Caco-2 (cell line): ENCODE results near the gene DAB2IP. TPM values are rescaled to one million over a fixed set of nuclear protein-coding genes. Genes with fewer than 3 reads are reported as not detected.

ENCODE experiments used
- BruUV-seq: library from RNA; stranded (reverse); fragments of 400-500 nt; replicated peaks from 2 replicates; lab custom pipeline; 2021; lab: Mats Ljungman, UMichigan
- CTCF ChIA-PET: fragments of 300-600 bp; sonication (Branson Sonifier 250); formaldehyde crosslinking; loops from one replicate; lab custom pipeline; 2022; ENCODE audit warnings: antibody characterized with exemption; lab: Charles Lee
- POLR2A ChIA-PET: fragments of 300-600 bp; sonication (Branson Sonifier 250); formaldehyde crosslinking; loops from one replicate; lab custom pipeline; 2022; ENCODE audit warnings: antibody characterized with exemption; lab: Charles Lee
- DNase-seq, 2 experiments: peaks; one replicate each; pipeline versions ENCODE4 v3.0.0 to v3.0.0-alpha.2; 2020 to 2022
- H3K27me3 ChIP-seq: replicated peaks from 2 replicates; pipeline ENCODE4 v1.6.0; 2011; ENCODE audit warnings: low read length; ENCODE audit not compliant: control insufficient read depth, insufficient read depth
- H3K36me3 ChIP-seq: 2 replicates; pipeline ENCODE4 v1.5.1; 2011; ENCODE audit warnings: low read length; ENCODE audit not compliant: control insufficient read depth, insufficient read depth
- H3K4me1 ChIP-seq: fragments of 250-450 bp; sonication (Bioruptor Pico); 2 replicates; pipeline ENCODE4 v1.5.1; 2020; ENCODE audit warnings: mild to moderate bottlenecking
- H3K4me3 ChIP-seq: 2 replicates; pipeline ENCODE4 v1.5.1; 2011; ENCODE audit warnings: low read depth, mild to moderate bottlenecking, control low read depth, low read length
- H3K9me3 ChIP-seq: fragments of 250-450 bp; sonication (Bioruptor Pico); 2 replicates; pipeline ENCODE4 v1.5.1; 2020; ENCODE audit warnings: mild to moderate bottlenecking, moderate library complexity
- H3K27ac Mint-ChIP-seq: one replicate; pipeline ENCODE4 v1.8.0; 2022; ENCODE audit warnings: mixed read lengths; ENCODE audit not compliant: unreplicated experiment
- H3K27me3 Mint-ChIP-seq: one replicate; pipeline ENCODE4 v1.8.0; 2022; ENCODE audit warnings: mixed read lengths; ENCODE audit not compliant: insufficient read depth, unreplicated experiment
- H3K36me3 Mint-ChIP-seq: one replicate; pipeline ENCODE4 v1.8.0; 2022; ENCODE audit warnings: mild to moderate bottlenecking, mixed read lengths; ENCODE audit not compliant: insufficient read depth, unreplicated experiment
- H3K4me1 Mint-ChIP-seq: one replicate; pipeline ENCODE4 v1.8.0; 2022; ENCODE audit warnings: low read depth, mixed read lengths; ENCODE audit not compliant: unreplicated experiment
- H3K4me3 Mint-ChIP-seq: one replicate; pipeline ENCODE4 v1.8.0; 2022; ENCODE audit warnings: mild to moderate bottlenecking, moderate library complexity, mixed read lengths; ENCODE audit not compliant: unreplicated experiment
- H3K9me3 Mint-ChIP-seq: one replicate; pipeline ENCODE4 v1.8.0; 2022; ENCODE audit warnings: mixed read lengths; ENCODE audit not compliant: unreplicated experiment
- intact Hi-C: fragments of 100-400 bp; cut with micrococcal nuclease; formaldehyde crosslinking; loops from one replicate; pipeline ENCODE4 v1.10.0; 2022; ENCODE audit not compliant: unreplicated experiment
- total RNA-seq: library from RNA; stranded (reverse); gene quantifications from 2 replicates; pipeline ENCODE4 v1.2.3, GENCODE V29; 2022
- TF ChIP-seq, protein P1 (sequence below), 2 experiments: fragments of 200-600 bp in 1 of 2; IDR thresholded peaks; 1 replicate in 1 of 2; 2 replicates in 1 of 2; pipeline versions ENCODE4 v1.5.1 to v1.8.0; 2011 to 2022; ENCODE audit warnings: antibody characterized with exemption in 1 of 2, control low read depth in 1 of 2, inconsistent platforms in 1 of 2, low read depth in 1 of 2, low read length in 1 of 2, mild to moderate bottlenecking in 1 of 2, moderate library complexity in 1 of 2; ENCODE audit not compliant: insufficient read depth in 1 of 2, severe bottlenecking in 1 of 2, unreplicated experiment in 1 of 2

Gene DAB2IP
- total RNA-seq, 1 experiment from 2014 or later, result 26.0 TPM

DNA sequence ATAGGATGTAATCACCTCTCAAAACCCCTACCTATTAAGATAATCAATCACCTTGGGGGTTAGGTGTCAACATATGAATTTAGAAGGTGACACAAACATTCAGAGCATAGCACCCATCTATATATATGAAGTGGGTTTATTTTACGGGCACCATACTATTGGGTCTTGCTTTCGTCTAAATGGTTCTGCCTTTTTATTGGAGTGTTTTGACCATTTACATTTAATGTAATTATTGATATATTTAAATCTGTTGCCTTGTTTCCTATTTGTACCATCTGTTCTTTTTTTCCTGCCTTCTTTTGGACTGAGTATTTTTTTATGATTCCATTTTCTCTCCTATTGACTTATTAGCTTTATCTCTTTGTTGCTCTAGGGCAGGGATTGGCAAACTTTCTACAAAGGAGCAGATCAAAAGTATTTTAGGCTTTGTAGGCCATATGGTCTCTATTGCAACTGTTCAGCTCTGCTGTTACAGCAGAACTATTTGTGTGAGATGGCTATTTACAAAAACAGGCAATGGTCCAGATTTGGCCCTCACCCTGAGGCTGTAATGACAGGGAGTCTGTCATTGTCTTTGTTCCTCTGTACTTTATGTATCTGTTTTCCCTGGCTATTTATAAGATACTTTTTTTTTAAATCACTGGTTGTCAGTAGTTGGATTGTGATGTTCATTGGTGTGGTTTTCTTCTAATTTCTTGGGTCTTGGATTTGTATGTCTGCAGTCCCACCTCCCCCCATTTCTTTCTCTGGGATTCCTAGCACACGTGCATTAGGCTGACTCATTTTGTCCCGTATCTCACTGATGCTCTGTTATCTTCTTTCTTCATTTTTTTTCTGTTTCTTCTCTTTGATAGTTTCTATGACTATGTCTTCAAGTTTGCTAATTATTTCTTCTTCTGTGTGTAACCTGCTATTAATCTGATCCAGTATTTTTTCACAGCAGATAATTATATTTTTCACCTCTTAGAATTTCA is 127.1 kb downstream of the DAB2IP start:
- H3K36me3 ChIP-seq, result no peaks in the 10 kb centered on the region; the same call in 1 of the 2 replicates
- CTCF ChIA-PET, result no interaction called here
- POLR2A ChIA-PET, result no interaction called here
- Mint-ChIP-seq H3K4me3 (no peak overlapping the region), H3K4me1 (no peaks in the 10 kb centered on the region), H3K27me3 (no peaks in the 10 kb centered on the region), H3K27ac (no peak overlapping the region), H3K36me3 (peaks cover 6% of the 10 kb centered on the region), H3K9me3 (no peaks in the 10 kb centered on the region)
- DNase-seq, result no peak
- TF ChIP-seq, protein P1, sequence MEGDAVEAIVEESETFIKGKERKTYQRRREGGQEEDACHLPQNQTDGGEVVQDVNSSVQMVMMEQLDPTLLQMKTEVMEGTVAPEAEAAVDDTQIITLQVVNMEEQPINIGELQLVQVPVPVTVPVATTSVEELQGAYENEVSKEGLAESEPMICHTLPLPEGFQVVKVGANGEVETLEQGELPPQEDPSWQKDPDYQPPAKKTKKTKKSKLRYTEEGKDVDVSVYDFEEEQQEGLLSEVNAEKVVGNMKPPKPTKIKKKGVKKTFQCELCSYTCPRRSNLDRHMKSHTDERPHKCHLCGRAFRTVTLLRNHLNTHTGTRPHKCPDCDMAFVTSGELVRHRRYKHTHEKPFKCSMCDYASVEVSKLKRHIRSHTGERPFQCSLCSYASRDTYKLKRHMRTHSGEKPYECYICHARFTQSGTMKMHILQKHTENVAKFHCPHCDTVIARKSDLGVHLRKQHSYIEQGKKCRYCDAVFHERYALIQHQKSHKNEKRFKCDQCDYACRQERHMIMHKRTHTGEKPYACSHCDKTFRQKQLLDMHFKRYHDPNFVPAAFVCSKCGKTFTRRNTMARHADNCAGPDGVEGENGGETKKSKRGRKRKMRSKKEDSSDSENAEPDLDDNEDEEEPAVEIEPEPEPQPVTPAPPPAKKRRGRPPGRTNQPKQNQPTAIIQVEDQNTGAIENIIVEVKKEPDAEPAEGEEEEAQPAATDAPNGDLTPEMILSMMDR (IDR thresholded peaks at IDR 0.05; ENCODE audit: insufficient read depth in 1 of 2, low read depth in 1 of 2, low read length in 1 of 2, severe bottlenecking in 1 of 2, unreplicated experiment in 1 of 2), result no peak
- no peaks in the 10 kb centered on the region; the same call in 1 of the 2 replicates for H3K9me3 ChIP-seq
- H3K27me3 ChIP-seq, result no peaks in the 10 kb centered on the region
- no peaks in the 10 kb centered on the region for H3K4me1 ChIP-seq
- BruUV-seq, result no TSS peak
- no peak overlapping the region for H3K4me3 ChIP-seq
- intact Hi-C loops, result no loop called here

DNA sequence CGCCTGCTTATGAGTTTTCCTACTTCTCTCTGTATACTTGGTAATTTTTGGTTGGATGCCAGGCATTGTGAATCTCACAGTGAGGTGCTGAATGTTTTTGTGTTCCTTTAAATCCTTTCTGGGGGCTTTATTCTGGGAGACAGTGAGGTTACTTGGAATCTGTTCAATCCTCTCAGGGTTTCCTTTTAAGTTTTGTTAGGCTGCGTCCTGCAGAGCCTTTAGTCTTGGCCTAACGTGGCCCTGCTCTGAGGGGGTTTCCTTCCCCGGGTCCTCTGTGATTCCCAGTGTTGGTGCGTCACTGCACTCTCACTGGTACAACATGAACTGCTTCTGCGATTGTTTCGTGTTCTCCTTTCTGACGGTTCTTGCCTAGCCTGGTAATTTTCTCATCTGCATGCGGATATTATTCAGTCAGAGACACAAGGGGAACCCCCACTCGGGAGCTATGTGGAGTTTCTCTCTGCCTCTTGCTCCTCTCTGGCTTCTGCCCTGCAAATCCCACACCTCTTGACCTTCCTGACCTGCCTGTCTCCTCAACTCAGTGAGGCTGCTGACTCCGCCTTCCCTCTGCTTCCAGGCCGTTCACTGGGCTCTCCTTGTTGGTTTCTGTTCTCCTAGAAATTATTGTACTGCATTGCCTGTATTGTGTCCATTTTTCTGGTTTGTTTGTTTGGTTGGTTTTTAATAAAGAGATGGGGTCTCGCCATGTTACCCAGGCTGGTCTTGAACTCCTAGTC is 128.1 kb downstream of the DAB2IP start:
- H3K9me3 ChIP-seq, result no peaks in the 10 kb centered on the region; the same call in 1 of the 2 replicates
- no peaks in the 10 kb centered on the region for H3K4me1 Mint-ChIP-seq
- no TSS peak for BruUV-seq
- peaks cover 6% of the 10 kb centered on the region for H3K36me3 Mint-ChIP-seq
- TF ChIP-seq, protein P1 (IDR thresholded peaks at IDR 0.05; ENCODE audit: insufficient read depth in 1 of 2, low read depth in 1 of 2, low read length in 1 of 2, severe bottlenecking in 1 of 2, unreplicated experiment in 1 of 2), result no peak
- no peaks in the 10 kb centered on the region for H3K27me3 ChIP-seq
- no peak overlapping the region for H3K27ac Mint-ChIP-seq
- H3K36me3 ChIP-seq, result no peaks in the 10 kb centered on the region; the same call in 1 of the 2 replicates
- intact Hi-C loops, result no loop called here
- POLR2A ChIA-PET, result no interaction called here
- CTCF ChIA-PET, result no interaction called here
- H3K9me3 Mint-ChIP-seq, result no peaks in the 10 kb centered on the region
- H3K4me3 Mint-ChIP-seq, result no peak overlapping the region
- H3K4me3 ChIP-seq, result no peak overlapping the region
- no peaks in the 10 kb centered on the region for H3K27me3 Mint-ChIP-seq
- DNase-seq, result no peak
- H3K4me1 ChIP-seq, result no peaks in the 10 kb centered on the region
